Epithelial cell of proximal tubule (primary cell): ENCODE measurements around the gene TUBGCP6. TPM values are rescaled to one million over a fixed set of nuclear protein-coding genes. Genes with fewer than 3 reads are reported as not detected.

Source experiments
- DNase-seq: peaks from one replicate; pipeline ENCODE4 v3.0.0-alpha.2; 2011; ENCODE audit warnings: low read depth
- H3K4me3 ChIP-seq: 2 replicates; pipeline ENCODE4 v1.5.1; 2011; ENCODE audit warnings: low read depth, mild to moderate bottlenecking, low read length
- total RNA-seq: library from RNA; depleted of rRNA; stranded (reverse); fragments of >200 nt; gene quantifications from 2 replicates; pipeline ENCODE4 v1.2.3, GENCODE V29; 2015
- TF ChIP-seq, protein P1 (sequence below): conservative IDR thresholded peaks from 2 replicates; pipeline ENCODE4 v1.5.1; 2012; ENCODE audit warnings: low read depth, mild to moderate bottlenecking, low read length

Gene TUBGCP6
- total RNA-seq, 1 donor from 2014 or later, result 26.1 TPM

- TF ChIP-seq, protein P1, sequence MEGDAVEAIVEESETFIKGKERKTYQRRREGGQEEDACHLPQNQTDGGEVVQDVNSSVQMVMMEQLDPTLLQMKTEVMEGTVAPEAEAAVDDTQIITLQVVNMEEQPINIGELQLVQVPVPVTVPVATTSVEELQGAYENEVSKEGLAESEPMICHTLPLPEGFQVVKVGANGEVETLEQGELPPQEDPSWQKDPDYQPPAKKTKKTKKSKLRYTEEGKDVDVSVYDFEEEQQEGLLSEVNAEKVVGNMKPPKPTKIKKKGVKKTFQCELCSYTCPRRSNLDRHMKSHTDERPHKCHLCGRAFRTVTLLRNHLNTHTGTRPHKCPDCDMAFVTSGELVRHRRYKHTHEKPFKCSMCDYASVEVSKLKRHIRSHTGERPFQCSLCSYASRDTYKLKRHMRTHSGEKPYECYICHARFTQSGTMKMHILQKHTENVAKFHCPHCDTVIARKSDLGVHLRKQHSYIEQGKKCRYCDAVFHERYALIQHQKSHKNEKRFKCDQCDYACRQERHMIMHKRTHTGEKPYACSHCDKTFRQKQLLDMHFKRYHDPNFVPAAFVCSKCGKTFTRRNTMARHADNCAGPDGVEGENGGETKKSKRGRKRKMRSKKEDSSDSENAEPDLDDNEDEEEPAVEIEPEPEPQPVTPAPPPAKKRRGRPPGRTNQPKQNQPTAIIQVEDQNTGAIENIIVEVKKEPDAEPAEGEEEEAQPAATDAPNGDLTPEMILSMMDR, result no peak
- H3K4me3 ChIP-seq, result no peak overlapping the region
- DNase-seq, result no peak
These were observed 34.3 kb upstream of the TUBGCP6 start for GRCh38 chr22:50278956-50279619.

GRCh38 chr22:50278461-50278860 is 33.6 kb upstream of the TUBGCP6 start:
- TF ChIP-seq, protein P1, result no peak
- DNase-seq, result no peak
- H3K4me3 ChIP-seq, result no peak overlapping the region

DNA sequence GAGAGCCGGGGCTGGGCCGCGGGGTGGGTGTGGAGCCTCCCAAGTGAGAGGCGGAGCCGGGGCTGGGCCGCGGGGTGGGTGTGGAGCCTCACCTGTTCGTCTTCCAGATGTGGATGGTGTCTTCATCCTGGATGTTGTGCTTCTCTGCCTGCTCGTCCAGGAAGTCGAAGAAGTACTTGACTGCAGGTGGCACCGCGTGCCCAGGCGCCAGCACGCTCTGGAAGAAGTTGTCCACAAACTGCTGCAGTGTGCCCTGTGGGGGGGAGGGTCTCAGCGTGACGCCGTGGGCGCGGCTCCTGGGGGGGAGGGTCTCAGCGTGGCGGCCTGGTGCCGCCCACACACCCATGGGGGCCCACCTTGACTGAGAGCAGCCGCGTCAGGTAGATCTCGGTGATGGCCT is 32.9 kb upstream of the TUBGCP6 start:
- H3K4me3 ChIP-seq, result no peak overlapping the region
- no peak for DNase-seq
- TF ChIP-seq, protein P1, result no peak

- no peak overlapping the region for H3K4me3 ChIP-seq
- TF ChIP-seq, protein P1, result peak; percentile 61
- no peak for DNase-seq
These were observed 31.3 kb upstream of the TUBGCP6 start for GRCh38 chr22:50276143-50276542.

GRCh38 chr22:50275181-50276055 is 30.6 kb upstream of the TUBGCP6 start:
- DNase-seq, result no peak
- no peak overlapping the region for H3K4me3 ChIP-seq
- TF ChIP-seq, protein P1, result no peak

- no peak for DNase-seq
- TF ChIP-seq, protein P1, result no peak
- no peak overlapping the region for H3K4me3 ChIP-seq
These were observed 29.9 kb upstream of the TUBGCP6 start for GRCh38 chr22:50274771-50275170.
